HG03139 (cell line): ENCODE data around the gene MED4.
A peak's percentile ranks its signal among the peaks of the same experiment; 100 is the strongest.

Experiments
- ATAC-seq: cut with Tn5 transposase; IDR thresholded peaks from one replicate; pipeline ENCODE4 v1.9.1; 2021; ENCODE audit not compliant: unreplicated experiment

The MED4 gene, protein sequence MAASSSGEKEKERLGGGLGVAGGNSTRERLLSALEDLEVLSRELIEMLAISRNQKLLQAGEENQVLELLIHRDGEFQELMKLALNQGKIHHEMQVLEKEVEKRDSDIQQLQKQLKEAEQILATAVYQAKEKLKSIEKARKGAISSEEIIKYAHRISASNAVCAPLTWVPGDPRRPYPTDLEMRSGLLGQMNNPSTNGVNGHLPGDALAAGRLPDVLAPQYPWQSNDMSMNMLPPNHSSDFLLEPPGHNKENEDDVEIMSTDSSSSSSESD

GRCh38 chr13:48094781-48095502 is at the start of gene MED4:
Gene MED4 (minus strand): TSS chr13:48095104. CDS start chr13:48095078, 26 bp downstream.
- peak; percentile 91 for ATAC-seq

DNA sequence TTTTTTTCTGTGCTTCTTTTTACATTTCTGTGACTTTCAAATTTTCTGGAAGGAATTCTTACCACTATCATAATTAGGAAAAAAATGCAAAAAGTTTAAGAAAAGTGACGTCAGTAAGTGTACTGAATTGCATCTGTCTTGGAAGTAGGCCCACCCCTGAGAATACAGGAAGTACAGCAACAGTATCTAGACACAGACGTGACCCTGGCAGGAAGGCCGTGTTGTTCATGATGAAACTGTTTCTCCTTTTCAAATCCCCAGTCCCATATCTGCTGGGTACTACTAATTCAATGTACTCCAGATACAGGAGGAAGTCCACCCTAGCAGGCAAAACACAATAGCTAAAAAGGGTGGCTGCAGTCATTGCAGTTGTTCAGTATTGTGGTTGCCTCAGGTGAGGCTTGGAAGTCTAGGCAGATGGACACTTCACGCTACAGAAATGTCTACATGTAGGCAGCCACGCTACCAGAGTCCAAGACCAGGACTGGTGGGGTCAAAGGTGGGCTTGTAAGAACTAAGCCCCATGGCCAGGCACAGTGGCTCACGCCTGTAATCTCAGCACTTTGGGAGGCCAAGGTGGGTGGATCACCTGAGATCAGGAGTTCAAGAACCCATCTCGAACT is 49.6 kb upstream of the MED4 start:
- ATAC-seq: no peak

DNA sequence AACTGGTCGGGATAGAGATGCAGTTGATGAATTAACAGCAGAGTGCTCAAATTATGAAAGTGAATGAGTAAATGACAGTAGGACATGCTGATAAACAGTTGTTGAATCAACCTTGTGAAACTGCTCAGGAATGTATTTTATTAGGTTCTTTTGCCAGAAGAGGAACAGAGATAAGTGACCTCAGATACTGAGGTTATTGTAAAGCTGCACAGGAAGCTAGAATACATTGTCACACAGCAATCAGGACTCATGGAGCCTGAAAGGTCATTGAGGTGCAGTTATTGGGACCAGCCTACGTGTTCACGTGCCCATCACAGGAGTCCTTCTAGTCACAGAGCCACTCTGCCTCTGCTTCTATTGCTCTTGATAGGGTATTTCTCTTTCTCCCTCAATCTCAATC is 47.5 kb upstream of the MED4 start:
- ATAC-seq: peak; percentile 89

GRCh38 chr13:48138270-48138669 is 43.4 kb upstream of the MED4 start:
- no peak for ATAC-seq

GRCh38 chr13:48132961-48133360 is 38.1 kb upstream of the MED4 start:
- no peak for ATAC-seq

- no peak for ATAC-seq
Observed at GRCh38 chr13:48131533-48131932, 36.6 kb upstream of the MED4 start.

DNA sequence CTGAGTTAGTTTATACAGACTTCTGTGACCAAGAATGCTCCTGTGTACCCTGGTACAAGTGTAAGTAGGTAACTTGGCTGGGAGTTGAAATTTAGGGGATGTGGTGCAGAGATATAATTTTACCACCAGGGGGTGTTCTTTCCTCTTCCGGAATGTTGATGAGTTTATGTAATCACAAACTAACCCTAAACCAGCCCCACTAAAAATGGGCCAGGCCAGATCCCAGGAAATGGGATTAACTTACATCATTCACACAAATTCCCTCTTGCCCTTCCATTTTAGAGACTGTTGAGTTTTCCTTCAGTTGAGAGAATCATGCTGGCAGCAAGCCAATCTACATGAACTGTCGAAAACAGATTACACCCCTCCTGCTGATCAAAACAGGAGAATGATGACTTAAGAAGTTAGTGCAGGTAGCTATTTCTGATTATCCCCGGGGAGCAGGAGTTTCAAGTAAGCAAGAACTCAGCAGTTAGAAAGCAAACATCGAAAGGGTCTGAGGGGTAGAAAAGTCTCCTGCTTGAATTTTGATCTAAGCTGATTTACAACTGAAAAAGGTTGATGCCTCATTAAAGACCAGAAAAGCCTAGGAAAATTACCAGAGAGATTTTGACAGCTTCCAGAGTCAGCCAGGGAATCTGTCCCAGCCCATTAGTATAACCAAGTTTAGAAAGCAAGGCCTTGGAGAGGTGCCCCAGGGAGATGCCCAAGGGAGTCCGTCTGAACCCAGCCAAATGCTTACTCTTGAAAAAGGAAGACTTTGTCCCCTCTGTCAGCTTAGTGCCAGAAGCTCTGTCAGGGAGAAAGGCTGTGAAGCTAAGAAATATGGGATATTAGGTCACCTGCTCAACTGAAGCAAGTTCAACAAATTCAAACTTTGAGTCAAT is 32.3 kb upstream of the MED4 start:
- ATAC-seq: no peak

- ATAC-seq: no peak
Observed at GRCh38 chr13:48125794-48126228, 30.9 kb upstream of the MED4 start.

GRCh38 chr13:48123812-48124211 is 28.9 kb upstream of the MED4 start:
- ATAC-seq: no peak

DNA sequence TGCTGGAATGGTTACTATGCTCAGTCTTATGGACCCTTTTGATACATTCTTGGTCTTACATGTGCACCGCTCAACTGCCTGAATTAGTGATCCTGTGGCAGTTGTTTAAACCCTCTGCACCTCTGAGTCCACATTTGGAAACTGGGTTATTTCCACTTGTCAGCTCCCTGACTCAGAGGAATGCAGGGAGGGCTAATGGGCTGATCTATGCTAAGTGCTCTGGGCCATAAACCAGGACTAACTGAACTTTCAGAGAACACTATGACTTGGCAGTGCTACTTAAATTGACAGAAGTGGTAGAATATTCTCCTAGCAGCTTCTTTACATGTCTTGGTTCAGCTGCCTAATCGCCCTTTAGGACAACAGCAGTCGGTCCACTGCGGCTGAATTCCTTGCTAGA is 26.8 kb upstream of the MED4 start:
- ATAC-seq: no peak

DNA sequence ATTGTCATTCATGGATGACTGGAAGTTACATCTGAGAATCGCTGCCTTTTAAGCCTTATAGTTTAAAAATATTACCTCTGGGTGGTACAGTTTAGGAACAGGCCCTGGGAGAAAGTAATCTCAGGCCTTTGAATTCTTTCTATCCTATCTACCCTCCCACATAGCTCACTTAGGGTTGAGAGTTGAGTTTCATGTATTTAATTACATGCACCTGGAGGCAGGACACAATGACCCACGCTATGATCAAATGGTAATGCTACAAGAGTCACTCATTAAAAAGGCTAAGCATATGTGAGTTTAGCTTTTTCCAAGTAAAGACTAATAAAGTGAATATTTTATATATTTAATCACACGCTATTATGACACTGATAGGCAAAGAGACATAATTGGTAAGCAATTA is 25.3 kb upstream of the MED4 start:
- ATAC-seq: no peak

- no peak for ATAC-seq
Observed at GRCh38 chr13:48118030-48118429, 23.1 kb upstream of the MED4 start.

DNA sequence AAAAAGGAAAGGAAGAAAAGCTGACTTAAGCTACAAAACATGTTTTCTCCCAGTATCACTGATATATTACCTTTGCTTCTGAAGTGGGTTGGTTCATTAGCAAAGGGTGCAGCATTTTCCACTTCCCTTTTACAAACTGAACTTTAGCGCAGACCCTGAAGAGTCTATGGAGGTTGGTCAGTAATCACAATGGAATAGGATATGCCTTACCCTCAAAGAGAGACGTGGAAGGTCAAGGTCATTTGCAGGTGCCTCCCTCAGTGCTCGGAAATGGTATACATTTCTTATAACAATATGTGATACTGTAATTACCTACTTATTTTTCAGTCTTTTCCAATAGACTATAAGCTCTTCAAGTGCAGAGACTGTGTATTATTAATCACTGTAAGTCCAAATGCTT is 21.9 kb upstream of the MED4 start:
- ATAC-seq: no peak

DNA sequence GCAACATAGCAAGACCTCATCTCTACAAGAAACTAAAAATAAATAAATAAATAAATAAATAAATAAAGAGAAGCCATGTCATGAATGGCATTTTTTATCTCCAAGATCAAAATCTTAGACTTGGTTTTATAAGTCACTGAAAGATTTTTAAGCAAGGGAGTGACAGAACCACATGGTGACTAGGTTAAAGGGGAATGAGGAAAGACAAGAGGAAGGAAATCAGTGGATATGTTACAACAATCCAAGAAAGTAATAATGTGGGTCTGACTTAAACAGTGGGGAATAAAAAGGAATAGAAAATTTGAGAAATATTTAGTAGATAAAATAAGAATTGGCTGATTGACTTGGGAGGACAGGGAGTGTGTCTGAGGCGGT is 18.8 kb upstream of the MED4 start:
- no peak for ATAC-seq

DNA sequence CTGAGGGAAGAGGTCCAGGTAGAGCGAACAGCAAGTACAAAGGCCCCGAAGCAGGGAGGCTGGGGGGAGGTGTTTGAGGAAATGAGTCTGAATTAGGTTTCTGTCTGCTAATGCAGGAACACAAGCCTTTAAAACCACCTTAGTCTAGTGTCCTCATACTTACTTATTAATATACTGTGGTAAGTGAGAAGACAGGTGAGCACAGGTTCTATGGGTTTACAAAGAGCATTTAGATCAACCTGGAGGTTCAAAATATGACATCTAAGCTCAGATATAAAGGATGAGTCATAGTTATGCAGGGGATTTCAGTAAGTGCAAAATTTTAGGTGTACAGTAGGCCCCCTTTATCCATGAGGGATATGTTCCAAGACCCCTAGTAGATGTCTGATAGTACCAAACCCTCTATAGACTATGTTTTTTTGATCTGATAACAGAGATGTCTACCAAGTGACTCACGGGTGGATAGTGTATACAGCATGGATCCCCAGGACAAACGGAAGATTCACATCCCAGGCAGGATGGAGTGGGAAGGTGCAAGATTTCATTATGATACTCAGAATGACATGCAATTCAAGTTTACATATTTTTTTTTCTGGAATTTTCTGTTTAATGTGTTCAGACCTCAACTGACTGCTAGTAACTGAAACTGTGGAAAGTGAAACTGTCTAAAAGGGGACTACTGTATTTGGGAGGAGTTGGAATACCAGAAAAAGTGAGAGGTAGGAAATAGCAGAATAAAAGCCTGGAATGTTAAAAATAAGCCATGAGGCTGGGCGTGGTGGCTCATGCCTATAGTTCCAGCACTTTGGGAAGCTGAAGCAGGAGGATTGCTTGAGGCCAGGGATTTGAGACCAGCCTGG is 18.2 kb upstream of the MED4 start:
- ATAC-seq: no peak

DNA sequence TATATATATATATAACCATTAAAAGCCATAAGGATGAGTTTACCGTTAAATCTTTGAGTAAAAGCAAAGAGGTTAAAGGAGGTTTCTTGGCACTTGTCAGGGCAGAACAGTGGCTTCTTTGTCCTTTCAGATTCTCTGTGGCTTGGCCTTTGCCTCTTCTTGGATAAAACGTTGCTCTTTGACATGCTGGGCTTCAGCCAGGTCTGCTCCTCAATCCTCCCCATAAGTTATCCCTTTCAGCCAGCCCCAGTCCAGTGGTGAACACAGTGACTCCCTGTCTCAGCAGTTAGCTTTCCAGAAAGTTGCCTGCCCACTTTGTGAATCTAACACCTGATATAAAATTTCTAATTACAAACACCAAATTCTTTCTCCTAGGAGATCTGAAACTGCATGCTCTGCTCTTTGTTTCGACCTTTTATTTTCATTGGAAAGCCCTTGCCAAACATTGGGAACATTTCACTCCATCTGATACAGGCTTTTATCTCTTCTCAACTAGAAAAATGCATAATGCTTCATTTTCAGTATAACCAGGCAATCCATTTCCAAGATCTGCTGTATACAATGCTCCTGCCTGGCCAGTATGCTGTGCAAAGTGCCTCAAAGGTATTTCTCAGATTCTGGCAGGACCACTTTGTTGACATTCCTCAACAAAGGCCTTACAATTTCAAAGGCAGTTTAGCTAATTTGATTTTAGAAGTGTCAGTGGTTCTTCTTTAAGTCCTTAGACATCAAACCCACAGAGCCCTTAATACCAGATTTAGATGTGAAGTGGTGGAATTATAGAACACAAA is 16.2 kb upstream of the MED4 start:
- no peak for ATAC-seq

GRCh38 chr13:48110132-48110868 is 15.4 kb upstream of the MED4 start:
- ATAC-seq: no peak

DNA sequence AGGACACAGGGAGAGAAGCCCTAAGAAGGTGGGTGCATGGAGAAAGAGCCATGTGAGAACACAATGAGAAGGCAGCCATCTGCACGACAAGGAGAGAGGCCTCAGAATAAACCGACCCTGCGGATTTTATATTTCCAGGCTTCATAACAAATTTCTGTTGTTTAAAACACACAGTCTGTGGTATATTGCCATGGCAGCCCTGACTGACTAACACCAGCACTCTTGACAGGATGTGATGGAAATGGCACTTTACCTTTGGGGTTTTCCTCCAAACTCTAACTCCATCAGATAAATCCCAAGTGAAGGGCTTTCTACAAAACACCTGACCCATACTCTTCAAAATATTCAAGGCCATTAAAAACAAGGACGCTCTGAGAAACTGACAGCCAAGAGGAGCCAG is 13.2 kb upstream of the MED4 start:
- no peak for ATAC-seq

DNA sequence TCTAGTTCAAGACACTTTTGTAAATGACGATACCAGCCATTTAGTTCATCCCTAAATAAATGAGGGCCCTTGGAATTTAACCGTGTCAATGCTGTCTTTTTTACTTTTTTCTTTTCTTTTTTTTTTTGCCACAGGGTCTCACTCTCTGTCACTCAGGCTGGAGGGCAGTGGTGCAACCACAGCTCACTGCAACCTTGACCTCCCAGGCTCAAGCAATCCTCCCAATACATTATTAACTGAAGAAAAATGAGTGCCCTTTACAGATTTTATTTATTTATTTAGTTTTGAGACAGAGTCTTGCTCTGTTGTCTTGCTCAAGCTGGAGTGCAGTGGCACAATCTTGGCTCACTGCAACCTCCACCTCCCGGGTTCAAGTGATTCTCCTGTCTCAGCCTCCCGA is 2.9 kb upstream of the MED4 start:
- ATAC-seq: no peak
